Adrenal gland (tissue), 12 donors: ENCODE data around the gene TCF19. TPM values are rescaled to one million over a fixed set of nuclear protein-coding genes. Genes with fewer than 3 reads are reported as not detected.
A peak's percentile ranks its signal among the peaks of the same experiment; 100 is the strongest.

ENCODE experiments used
- DNase-seq, 7 donors: peaks; one replicate each; pipeline ENCODE4 v3.0.0-alpha.2; 2019 to 2020
- H3K27ac ChIP-seq, 5 donors: fragments of 200-600 bp; sonication (generic) in 4 of 5; 1 replicate in 3 of 5; 2 replicates in 2 of 5; pipeline versions ENCODE4 v1.5.1 to v1.8.0; 2016 to 2020; ENCODE audit warnings: mild to moderate bottlenecking in 1 of 5
- H3K27me3 ChIP-seq: fragments of 200-600 bp; 2 replicates; pipeline ENCODE4 v1.8.0; 2021
- H3K36me3 ChIP-seq, 2 donors: fragments of 200-600 bp; replicated peaks in 1 of 2; 1 replicate in 1 of 2; 2 replicates in 1 of 2; pipeline versions ENCODE4 v1.5.1 to v1.8.0; 2018 to 2022
- H3K4me1 ChIP-seq, 2 donors: fragments of 200-600 bp; replicated peaks in 1 of 2; 1 replicate in 1 of 2; 2 replicates in 1 of 2; pipeline versions ENCODE4 v1.5.1 to v1.8.0; 2018 to 2021
- H3K4me3 ChIP-seq, 4 donors: fragments of 200-600 bp; sonication (generic) in 3 of 4; one replicate each; pipeline ENCODE4 v1.5.1; 2016 to 2018
- H3K9me3 ChIP-seq, 3 donors: fragments of 200-600 bp; sonication (generic) in 1 of 3; replicated peaks in 1 of 3; 1 replicate in 2 of 3; 2 replicates in 1 of 3; pipeline versions ENCODE4 v1.5.1 to v1.8.0; 2016 to 2021
- POLR2A ChIP-seq, 2 donors: fragments of 450-650 bp; IDR thresholded peaks; one replicate each; pipeline ENCODE4 v1.6.1; 2017; ENCODE audit warnings: antibody characterized with exemption in 2 of 2, mild to moderate bottlenecking in 2 of 2, moderate library complexity in 1 of 2
- WGBS, 4 donors: extraction: QIAGEN DNeasy Blood & Tissue Kit in 2 of 4; methylation state at CpG; one replicate each; pipeline versions ENCODE4 v1.1.5 to v1.1.7; 2013 to 2017; 5-methylcytosine and 5-hydroxymethylcytosine counted together
- intact Hi-C, 2 donors: fragments of 100-400 bp; cut with DNase I; formaldehyde crosslinking; loops; one replicate each; pipeline versions ENCODE4 v1.14.1 to v1.15.0; 2022 to 2023
- polyA plus RNA-seq, 3 donors: library from polyadenylated mRNA; stranded (reverse); fragments of 200-250 nt in 2 of 3; fragments of 350-450 nt in 1 of 3; fragmentation: Illumina TruSeq in 1 of 3; extraction: RNeasy Lipid Tissue Mini Kit (QIAGEN cat#74804) in 1 of 3; gene quantifications; one replicate each; pipeline ENCODE4 v1.2.3, GENCODE V29; 2013 to 2014
- total RNA-seq, 9 donors: library from RNA; depleted of rRNA in 4 of 9; stranded (reverse); fragments of >200 nt in 4 of 9; fragments of 120-200 nt in 1 of 9; fragmentation: NEBNext Ultra II Directional in 1 of 9; extraction: Animal tissue kit (Norgen Biotek cat#: 25700) in 1 of 9; gene quantifications; one replicate each; pipeline versions ENCODE4 v1.1.0 to v1.2.4, GENCODE V29; 2013 to 2023
- TF ChIP-seq, protein P1 (sequence below), 6 experiments: fragments of 450-650 bp in 4 of 6; fragments of 200-600 bp in 2 of 6; sonication (generic) in 1 of 6; IDR thresholded peaks; 1 replicate in 5 of 6; 2 replicates in 1 of 6; pipeline versions ENCODE4 v1.5.1 to v1.8.0; 2016 to 2021; ENCODE audit warnings: antibody characterized with exemption in 6 of 6, mild to moderate bottlenecking in 2 of 6, moderate library complexity in 1 of 6
- donor health status: healthy with polysubstance abuse.
- donor health status: Bipolar disorder and iron deficiency.
- donor health status: DM: yes; HTN: yes; CAD: no.
- donor health status: DM: no; HTN: no; CAD: no.
- donor health status: DM: no; HTN: no; CAD: no.
- donor health status: DM: yes; HTN: yes; CAD: no.

Gene TCF19
- total and polyA plus RNA-seq, 12 donors = 1.8 to 8.4 (median 2.1) TPM

DNA sequence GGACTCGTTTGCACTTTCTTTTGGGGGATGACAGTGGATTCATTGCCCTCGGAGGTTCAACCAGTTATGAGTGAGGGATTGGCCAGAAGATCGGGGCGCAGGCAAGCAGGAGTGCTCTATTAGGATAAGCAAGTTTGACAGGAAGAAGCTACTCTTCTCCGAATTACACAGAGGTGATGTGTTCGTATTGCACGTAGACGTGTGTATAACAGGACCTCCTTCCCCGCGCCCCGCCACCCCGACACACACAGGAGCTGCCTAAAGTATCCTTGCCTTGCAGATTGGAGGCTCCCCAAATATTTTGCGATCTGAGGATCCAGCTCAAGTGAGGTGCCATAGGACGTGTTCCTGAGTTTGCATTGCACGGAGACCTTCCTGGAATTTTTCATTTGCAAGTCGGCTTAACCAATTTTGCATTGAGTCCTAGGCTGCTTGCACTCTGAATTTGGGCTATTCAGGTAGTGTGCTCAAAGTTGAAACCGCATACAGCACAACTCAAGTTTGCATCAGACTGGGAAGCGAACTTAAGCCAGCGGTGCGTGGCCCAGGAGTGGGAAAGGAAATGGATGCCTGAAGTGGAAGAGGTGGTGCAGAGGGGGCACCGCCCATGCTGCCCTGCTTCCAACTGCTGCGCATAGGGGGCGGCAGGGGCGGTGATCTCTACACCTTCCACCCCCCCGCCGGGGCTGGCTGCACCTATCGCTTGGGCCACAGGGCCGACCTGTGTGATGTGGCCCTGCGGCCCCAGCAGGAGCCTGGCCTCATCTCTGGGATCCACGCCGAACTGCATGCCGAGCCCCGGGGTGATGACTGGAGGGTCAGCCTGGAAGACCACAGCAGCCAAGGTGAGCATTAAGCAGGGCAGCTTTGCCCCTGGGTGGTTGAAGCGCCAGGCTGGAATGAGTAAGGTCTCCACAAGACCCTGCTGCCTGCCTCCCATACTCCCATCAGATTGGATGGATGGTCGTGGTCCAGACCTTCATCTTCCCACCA is 770 bp downstream of the TCF19 start:
- Histone ChIP-seq H3K9me3 (no peaks in the 10 kb centered on the region), H3K36me3 (peaks cover 0 to 2% of the 10 kb centered on the region in 2 donors), H3K4me3 (peak overlapping the region in 3 of 4 donors; percentile 51 to 70 (median 53)), H3K4me1 (peaks cover 5 to 13% of the 10 kb centered on the region in 2 donors), H3K27me3 (no peaks in the 10 kb centered on the region), H3K27ac (no peak overlapping the region)
- no peak for DNase-seq
- TF ChIP-seq, protein P1, sequence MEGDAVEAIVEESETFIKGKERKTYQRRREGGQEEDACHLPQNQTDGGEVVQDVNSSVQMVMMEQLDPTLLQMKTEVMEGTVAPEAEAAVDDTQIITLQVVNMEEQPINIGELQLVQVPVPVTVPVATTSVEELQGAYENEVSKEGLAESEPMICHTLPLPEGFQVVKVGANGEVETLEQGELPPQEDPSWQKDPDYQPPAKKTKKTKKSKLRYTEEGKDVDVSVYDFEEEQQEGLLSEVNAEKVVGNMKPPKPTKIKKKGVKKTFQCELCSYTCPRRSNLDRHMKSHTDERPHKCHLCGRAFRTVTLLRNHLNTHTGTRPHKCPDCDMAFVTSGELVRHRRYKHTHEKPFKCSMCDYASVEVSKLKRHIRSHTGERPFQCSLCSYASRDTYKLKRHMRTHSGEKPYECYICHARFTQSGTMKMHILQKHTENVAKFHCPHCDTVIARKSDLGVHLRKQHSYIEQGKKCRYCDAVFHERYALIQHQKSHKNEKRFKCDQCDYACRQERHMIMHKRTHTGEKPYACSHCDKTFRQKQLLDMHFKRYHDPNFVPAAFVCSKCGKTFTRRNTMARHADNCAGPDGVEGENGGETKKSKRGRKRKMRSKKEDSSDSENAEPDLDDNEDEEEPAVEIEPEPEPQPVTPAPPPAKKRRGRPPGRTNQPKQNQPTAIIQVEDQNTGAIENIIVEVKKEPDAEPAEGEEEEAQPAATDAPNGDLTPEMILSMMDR (IDR thresholded peaks at IDR 0.05) = no peak
- no peak for TF ChIP-seq POLR2A (IDR thresholded peaks at IDR 0.05)
- intact Hi-C loops = no loop called here
- 17 to 39% (median 31%) methylated on average over 24 to 35 of the region's 35 CpGs for WGBS, 4 donors

DNA sequence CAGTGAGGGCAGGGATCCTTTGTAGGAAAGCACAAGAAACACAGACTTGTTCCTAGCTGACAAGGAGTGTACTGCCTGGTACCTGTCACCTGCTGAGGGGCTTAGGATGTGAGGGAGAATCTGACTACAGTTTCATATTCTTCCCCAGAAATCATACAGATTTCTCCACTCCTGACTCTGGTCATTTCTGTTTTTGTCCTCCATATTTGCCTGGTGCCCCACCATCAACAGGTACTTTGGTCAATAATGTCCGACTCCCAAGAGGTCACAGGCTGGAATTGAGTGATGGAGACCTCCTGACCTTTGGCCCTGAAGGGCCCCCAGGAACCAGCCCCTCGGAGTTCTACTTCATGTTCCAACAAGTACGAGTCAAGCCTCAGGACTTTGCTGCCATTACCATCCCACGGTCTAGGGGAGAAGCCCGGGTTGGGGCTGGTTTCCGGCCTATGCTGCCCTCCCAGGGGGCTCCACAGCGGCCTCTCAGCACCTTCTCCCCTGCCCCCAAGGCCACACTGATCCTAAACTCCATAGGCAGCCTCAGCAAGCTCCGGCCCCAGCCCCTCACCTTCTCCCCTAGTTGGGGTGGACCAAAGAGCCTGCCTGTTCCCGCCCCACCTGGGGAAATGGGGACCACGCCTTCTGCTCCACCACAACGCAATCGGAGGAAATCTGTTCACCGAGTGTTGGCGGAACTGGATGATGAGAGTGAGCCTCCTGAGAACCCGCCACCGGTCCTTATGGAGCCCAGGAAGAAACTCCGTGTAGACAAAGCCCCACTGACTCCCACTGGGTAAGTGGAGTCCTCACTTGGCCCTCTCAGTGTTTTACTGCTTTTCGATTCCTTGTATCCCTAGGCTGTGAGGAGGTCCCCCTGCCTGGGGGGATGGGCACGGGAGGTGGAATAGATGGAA is 3.1 kb downstream of the TCF19 start:
- H3K4me1 ChIP-seq = peaks cover 5 to 13% of the 10 kb centered on the region in 2 donors
- no peak for DNase-seq
- intact Hi-C loops = no loop called here
- no peak overlapping the region for H3K27ac ChIP-seq
- WGBS, 4 donors = 92 to 94% (median 94%) methylated on average over 14 to 19 of the region's 19 CpGs
- H3K9me3 ChIP-seq = no peaks in the 10 kb centered on the region
- no peaks in the 10 kb centered on the region for H3K27me3 ChIP-seq
- H3K36me3 ChIP-seq = no peaks in the 10 kb centered on the region
- H3K4me3 ChIP-seq = no peak overlapping the region
- TF ChIP-seq, protein P1 (IDR thresholded peaks at IDR 0.05) = no peak
- no peak for TF ChIP-seq POLR2A (IDR thresholded peaks at IDR 0.05)

DNA sequence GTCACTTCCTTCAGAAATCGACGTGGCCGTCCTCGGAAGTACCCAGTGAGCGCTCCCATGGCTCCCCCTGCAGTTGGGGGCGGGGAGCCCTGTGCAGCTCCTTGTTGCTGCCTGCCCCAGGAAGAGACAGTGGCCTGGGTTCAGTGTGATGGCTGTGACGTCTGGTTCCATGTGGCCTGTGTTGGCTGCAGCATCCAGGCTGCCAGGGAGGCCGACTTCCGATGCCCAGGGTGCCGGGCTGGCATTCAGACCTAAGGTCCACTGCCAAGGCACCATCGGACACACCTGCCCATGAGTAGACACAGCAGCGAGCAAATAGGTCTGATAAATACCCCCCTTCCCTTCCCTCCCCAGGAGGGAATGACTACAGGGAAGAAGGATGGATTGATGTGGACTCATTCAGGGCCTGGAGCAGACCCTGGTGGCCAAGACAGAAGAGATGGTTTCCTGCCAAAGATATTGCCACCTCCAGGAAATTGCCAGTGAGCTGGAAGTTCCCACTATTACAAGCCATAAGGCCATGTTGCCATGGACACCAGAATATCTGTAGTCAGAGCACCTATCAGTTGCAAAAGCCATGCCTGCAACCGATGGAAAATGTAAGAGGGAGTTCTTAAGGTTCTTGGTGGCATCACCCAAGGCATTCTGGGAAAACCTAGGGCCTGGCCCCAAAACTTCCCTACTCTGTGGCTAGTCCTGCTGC is 4.2 kb downstream of the TCF19 start:
- DNase-seq = no peak
- Histone ChIP-seq H3K4me1 (peaks cover under 1 to 9% of the 10 kb centered on the region in 2 donors), H3K9me3 (no peaks in the 10 kb centered on the region), H3K27ac (no peak overlapping the region), H3K27me3 (no peaks in the 10 kb centered on the region), H3K36me3 (no peaks in the 10 kb centered on the region), H3K4me3 (no peak overlapping the region)
- no peak for TF ChIP-seq POLR2A (IDR thresholded peaks at IDR 0.05)
- TF ChIP-seq, protein P1 (IDR thresholded peaks at IDR 0.05) = no peak
- intact Hi-C loops = no loop called here
- 85 to 94% (median 89%) methylated on average over 3 to 13 of the region's 13 CpGs for WGBS, 4 donors
